Muscle of back (tissue), 11 donors: ENCODE results near the gene ICOSLG. TPM values are rescaled to one million over a fixed set of nuclear protein-coding genes. Genes with fewer than 3 reads are reported as not detected.
A peak's percentile ranks its signal among the peaks of the same experiment; 100 is the strongest.
"Not testable (repeated sequence)": the region's sequence is repeated elsewhere in the genome, so short reads cannot be mapped to it uniquely, and the experiment has no call there.

ENCODE experiments used
- DNase-seq, 3 donors: peaks; one replicate each; pipeline versions ENCODE4 v3.0.0 to v3.0.0-alpha.2; 2013
- polyA plus RNA-seq, 10 donors: library from polyadenylated mRNA; unstranded; fragments of 120-200 nt; gene quantifications; one replicate each; pipeline ENCODE4 v1.2.1, GENCODE V29; 2013; ENCODE audit not compliant: insufficient read length in 10 of 10

The ICOSLG gene
- polyA plus RNA-seq, 10 donors: 5.4 to 11.4 (median 6.9) TPM

DNA sequence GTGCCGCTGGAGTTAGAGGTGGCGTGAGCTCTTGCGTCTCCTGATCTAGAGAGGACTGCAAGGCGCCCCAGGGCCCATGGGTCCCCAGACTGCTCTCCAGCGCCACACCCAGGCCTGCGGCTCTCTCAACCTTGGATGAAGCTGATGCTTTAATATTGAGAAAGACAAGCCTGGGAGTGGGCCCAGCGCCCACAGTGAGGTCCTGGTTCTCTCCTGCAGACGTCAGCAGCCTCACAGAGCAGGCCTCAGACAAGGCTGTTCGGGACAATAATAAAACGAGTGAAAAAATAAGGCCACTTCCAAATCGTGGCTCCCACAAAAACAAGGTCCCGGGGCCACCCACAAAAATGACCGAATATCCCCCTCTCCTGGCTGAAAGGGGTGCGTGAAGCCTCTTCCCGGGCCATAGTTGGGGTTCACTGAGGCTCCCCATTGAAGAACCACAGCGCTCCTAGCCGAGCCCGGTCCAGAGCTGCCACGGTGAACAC is 27.0 kb upstream of the ICOSLG start:
- no peak for DNase-seq

- DNase-seq: no peak
These were observed 25.1 kb upstream of the ICOSLG start for GRCh38 chr21:44265734-44266270.

- DNase-seq: no peak
These were observed 23.0 kb upstream of the ICOSLG start for GRCh38 chr21:44263768-44264167.

DNA sequence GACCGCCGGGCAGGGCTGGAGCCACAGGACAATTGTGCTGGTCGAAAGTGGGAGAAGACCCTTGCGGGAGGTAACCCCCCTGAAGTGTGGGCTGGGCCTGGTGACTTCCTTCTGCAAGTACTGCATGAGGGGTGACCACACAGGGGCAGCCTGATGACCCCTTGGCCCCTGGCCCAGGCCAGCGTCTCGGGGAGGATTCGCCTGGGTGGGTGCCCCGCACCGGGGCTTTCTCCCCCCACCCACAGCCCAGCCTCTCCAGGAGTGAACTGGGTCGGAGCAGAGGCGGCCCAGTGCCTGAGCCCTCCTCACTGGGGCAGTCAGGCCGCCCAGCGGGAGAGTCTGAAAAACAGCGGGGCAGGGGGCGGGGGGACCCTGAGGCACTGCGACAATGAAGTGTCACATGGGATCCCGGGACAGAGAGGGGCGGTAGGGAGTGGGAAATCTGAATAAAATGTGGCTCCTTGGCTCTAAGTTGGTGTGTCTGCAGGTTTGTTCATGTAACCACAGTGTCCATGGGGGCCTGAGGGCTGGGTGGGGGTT is 22.5 kb upstream of the ICOSLG start:
- DNase-seq: no peak

- no peak for DNase-seq
These were observed 21.8 kb upstream of the ICOSLG start for GRCh38 chr21:44262338-44263056.

DNA sequence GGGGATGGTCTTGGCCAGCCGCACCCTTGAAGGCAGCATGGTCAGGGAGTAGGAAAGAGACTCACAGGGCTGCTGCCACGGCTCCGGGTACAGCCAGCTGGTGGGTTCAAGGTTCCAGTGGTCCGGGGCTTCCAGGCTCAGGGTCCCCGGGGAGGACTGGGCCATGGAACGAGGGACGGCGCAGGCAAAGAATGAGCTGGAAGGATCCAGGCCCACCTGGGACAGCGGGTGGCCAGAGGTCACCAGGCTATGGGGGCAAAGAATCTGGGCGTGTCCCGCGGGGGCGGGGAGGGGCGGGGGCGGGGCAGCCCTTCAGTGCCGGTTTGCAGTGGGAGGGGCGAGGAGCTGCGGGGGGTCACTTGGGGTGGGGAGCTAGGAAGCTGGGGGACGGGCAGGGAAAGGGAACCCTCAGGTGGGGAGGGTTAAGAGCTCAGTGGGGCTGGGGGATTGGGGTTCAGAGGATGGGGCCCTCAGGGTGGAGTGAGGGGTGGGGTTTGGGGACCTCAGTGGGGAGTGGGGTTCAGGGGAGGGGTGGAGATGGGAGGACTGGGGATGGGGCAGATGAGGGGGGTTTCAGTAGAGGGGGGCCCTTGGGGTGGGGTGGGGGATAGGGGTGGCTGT is 21.0 kb upstream of the ICOSLG start, which contains the start of gene DNMT3L:
Gene DNMT3L, minus strand, starts transcription at position 223 of the 621 bp plus-strand sequence. CDS start 638 bp downstream, outside the sequence.
- DNase-seq: no peak

GRCh38 chr21:44260791-44261631 is 20.3 kb upstream of the ICOSLG start:
- no peak for DNase-seq

- no peak for DNase-seq
These were observed 19.3 kb upstream of the ICOSLG start for GRCh38 chr21:44260066-44260465.

- no peak for DNase-seq
These were observed 18.5 kb upstream of the ICOSLG start for GRCh38 chr21:44259082-44259705.

DNA sequence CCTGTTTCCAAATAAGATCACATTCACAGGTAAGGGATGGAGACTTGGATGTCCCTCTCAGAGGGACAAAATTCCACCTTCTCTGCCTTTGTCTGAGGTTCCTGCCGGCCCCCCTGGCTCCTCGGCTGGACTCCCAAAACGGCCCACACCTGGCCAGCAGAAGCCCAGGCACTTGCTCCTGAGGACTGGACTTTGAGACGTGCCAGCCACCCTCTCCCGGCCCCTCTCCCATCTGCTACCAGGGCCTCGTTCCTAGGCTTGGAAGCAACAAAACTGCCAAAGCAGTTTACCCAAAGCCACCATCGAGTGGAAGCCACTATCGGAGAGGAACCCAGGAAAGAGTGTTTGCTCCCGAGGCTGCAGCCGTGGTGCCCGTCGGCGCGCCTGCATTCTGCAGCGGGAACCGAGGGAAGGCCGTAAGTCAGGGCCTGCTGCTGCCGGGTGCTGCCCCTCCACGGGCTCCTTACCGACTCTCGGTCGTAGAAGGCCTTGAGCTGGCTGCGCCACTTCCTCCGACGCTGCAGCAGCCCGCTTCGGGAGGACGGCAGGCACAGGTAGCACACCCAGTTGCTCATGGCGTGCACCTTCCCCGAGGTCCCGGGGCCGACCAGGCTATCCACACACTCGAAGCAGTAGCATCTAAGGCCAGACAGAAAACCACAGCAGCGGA is 17.4 kb upstream of the ICOSLG start:
- no peak for DNase-seq

DNA sequence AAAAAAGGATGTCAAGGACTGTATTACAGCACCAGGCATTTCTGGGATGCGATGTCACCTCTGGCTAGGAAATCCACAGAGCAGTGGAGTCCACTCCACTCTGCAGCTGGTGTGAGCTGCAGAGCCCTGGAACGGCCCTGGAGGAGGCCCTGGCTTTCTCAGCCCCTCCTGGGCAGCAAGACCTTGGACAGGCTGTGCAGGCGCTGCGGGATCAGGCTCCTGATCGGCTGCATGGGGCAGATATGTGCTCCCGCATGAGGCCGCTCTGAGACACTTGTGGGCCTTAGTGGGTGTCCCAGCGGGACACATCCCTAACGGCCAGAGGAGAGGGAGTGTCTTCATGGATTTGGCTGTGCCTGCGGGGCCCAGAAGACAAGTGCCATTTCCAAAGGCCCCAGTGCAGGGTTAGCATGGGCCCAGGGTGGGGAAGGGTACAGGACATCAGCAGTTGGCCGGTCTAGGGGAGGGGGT is 14.8 kb upstream of the ICOSLG start:
- peak; percentile 6 to 56 (median 37) for DNase-seq

- DNase-seq: no peak
These were observed 13.3 kb upstream of the ICOSLG start for GRCh38 chr21:44253832-44254710.

GRCh38 chr21:44249204-44250037 is 8.7 kb upstream of the ICOSLG start:
- not testable (repeated sequence) for DNase-seq

GRCh38 chr21:44247904-44248303 is 7.2 kb upstream of the ICOSLG start:
- DNase-seq: not testable (repeated sequence)

DNA sequence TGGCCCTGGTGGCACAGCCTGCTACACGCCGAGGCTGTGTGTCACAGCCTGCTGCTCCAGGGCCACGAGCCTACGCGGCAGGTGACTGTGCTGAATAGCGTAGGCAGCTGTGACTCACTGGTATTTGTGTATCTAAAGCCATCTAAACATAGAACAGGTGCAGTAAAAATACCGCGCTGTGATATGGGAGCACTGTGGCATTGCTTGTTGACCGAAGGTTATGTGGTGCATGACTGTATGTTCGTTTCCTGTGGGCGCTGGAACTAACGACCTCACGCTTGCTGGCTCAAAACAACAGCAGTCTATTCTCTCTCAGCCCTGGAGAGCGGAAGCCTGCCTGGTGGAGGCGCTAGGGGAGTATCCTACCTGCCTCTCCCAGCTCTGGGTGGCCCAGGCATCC is 3.2 kb upstream of the ICOSLG start:
- not testable (repeated sequence) for DNase-seq

DNA sequence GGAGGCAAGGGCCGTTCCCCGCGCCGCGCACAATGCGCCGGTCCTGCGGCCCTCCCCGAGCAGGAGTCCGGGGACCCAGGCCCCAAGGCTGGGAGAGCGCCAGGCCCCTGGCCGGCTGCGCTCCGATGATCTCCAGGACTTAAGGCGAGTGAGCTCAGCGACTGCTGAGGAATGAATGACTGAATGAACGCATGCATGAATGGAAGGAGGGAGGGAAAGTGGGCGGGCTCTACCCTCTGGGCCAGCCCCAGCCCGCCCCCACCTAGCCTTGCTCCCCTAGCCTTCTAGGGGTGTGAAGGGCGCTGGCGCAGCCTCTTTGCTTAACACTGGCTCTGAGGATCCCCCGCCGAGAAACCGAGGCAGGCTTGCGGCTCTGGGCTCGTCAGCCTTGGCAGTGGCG is 538 bp upstream of the ICOSLG start:
- DNase-seq: not testable (repeated sequence)

DNA sequence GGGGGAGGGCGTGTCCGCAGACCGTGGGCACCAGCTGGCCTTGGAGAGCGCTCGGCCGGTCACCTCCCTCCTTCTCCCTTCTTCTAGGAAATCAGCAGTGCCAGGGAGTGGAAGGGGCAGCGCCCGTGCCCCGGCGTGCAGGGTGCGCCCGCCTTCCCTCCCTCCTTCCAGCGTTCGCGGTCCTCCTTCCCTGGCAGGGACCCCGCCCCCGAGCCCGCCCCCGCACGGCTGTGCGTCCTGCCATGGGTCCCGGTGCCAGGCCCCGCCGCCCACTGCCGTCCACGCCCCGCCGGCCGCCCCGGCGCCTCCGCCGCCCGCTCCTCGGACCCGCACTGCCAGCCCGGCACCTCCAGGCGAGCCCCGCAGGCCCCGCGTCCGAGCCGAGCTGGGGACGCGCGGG is 390 bp downstream of the ICOSLG start:
- DNase-seq: not testable (repeated sequence)

GRCh38 chr21:44229561-44229960 is 11.2 kb downstream of the ICOSLG start:
- not testable (repeated sequence) for DNase-seq
